C4-2B (cell line): ENCODE measurements around the gene TYW1.
"Not testable (repeated sequence)": the region's sequence is repeated elsewhere in the genome, so short reads cannot be mapped to it uniquely, and the experiment has no call there.

Experiments used
- ZFX ChIP-seq: fragments of 450-650 bp; IDR thresholded peaks from 2 replicates; pipeline ENCODE4 v1.6.1; 2017
- TF ChIP-seq, protein P1 (sequence below): fragments of 450-650 bp; conservative IDR thresholded peaks from 2 replicates; pipeline ENCODE4 v1.5.1; 2017; ENCODE audit warnings: mild to moderate bottlenecking

DNA sequence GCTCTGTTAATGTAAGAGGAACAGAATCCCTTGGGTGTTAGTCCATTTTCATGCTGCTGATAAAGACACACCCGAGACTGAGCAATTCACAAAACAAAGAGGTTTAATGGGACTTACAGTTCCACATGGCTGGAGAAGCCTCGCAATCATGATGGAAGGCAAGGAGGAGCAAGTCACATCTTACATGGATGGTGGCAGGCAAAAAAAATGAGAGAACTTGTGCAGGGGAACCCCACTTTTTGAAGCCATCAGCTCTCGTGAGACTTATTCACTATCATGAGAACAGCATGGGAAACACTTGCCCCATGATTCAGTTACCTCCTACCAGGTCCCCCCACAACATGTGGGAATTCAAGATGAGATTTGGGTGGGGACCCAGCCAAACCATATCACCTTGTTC is 143.2 kb downstream of the TYW1 start:
- TF ChIP-seq, protein P1, sequence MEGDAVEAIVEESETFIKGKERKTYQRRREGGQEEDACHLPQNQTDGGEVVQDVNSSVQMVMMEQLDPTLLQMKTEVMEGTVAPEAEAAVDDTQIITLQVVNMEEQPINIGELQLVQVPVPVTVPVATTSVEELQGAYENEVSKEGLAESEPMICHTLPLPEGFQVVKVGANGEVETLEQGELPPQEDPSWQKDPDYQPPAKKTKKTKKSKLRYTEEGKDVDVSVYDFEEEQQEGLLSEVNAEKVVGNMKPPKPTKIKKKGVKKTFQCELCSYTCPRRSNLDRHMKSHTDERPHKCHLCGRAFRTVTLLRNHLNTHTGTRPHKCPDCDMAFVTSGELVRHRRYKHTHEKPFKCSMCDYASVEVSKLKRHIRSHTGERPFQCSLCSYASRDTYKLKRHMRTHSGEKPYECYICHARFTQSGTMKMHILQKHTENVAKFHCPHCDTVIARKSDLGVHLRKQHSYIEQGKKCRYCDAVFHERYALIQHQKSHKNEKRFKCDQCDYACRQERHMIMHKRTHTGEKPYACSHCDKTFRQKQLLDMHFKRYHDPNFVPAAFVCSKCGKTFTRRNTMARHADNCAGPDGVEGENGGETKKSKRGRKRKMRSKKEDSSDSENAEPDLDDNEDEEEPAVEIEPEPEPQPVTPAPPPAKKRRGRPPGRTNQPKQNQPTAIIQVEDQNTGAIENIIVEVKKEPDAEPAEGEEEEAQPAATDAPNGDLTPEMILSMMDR: not testable (repeated sequence)
- not testable (repeated sequence) for TF ChIP-seq ZFX
